Measurements from ENCODE around the gene ZSWIM9.

ZSWIM9 gene

DNA sequence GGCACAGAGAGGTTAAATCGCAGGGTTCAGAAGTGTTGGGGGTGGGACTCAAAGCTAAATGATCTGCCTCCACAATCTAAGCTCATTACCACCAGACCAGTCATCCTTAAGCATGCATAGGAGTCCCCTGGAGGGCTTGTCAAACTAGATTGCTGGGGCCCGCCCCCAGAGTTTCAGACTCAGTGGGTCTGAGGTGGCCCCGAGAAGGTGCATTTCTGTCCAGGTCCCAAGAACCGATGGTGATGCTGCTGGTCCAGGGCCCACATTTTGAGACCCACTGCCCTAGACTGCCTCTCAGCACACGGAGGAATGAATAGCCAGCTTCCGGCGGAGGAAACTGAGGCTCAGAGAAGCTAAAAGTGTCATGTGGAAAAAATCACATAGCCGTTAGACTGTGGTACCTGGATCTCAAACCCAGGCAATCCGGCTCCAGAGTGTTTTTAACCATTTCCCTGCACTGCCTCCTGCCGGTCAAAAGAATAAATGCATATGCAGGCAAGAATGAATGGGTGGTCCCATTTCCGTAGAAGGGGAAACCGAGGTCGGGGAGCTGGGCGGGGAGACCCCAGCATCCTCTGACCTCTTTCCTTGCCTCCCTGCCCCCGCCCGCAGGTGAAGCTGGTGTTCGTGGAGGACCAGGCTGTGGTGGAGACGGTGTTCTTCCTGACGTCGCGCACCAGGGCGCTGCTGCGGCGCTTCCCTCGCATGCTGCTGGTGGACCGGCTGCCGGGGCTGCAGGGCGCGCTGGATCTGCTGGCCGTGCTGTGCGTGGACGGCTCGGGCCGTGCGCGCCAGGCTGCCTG is 23.8 kb downstream of the ZSWIM9 start:
- Histone ChIP-seq H3K9ac (ENCODE audit: low read length) (no peak overlapping the region), H3K27me3 (ENCODE audit: low read depth, low read length) (no peaks in the 10 kb centered on the region), H4K20me1 (ENCODE audit: insufficient read depth, low read length) (no peaks in the 10 kb centered on the region), H3K4me1 (ENCODE audit: low read length) (peaks cover 13% of the 10 kb centered on the region), H3K79me2 (ENCODE audit: low read length) (no peaks in the 10 kb centered on the region), H3K4me3 (ENCODE audit: low read length) (no peak overlapping the region), H2AFZ (ENCODE audit: low read depth, low read length) (no peak overlapping the region), H3K27ac (ENCODE audit: low read length) (no peak overlapping the region), H3K9me3 (ENCODE audit: insufficient read depth, low read length) (no peaks in the 10 kb centered on the region), H3K4me2 (ENCODE audit: low read length) (no peak overlapping the region), H3K36me3 (replicated peaks; ENCODE audit: low read depth, low read length) (peaks cover 3% of the 10 kb centered on the region)
- no peak for TF ChIP-seq EZH2phosphoT487 (IDR thresholded peaks at IDR 0.05; ENCODE audit: low read depth)
- TF ChIP-seq, protein P1, sequence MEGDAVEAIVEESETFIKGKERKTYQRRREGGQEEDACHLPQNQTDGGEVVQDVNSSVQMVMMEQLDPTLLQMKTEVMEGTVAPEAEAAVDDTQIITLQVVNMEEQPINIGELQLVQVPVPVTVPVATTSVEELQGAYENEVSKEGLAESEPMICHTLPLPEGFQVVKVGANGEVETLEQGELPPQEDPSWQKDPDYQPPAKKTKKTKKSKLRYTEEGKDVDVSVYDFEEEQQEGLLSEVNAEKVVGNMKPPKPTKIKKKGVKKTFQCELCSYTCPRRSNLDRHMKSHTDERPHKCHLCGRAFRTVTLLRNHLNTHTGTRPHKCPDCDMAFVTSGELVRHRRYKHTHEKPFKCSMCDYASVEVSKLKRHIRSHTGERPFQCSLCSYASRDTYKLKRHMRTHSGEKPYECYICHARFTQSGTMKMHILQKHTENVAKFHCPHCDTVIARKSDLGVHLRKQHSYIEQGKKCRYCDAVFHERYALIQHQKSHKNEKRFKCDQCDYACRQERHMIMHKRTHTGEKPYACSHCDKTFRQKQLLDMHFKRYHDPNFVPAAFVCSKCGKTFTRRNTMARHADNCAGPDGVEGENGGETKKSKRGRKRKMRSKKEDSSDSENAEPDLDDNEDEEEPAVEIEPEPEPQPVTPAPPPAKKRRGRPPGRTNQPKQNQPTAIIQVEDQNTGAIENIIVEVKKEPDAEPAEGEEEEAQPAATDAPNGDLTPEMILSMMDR (IDR thresholded peaks at IDR 0.05; ENCODE audit: low read depth, low read length): peak; percentile 44

GRCh38 chr19:48194844-48195830 is 24.7 kb downstream of the ZSWIM9 start:
- Histone ChIP-seq H2AFZ (ENCODE audit: low read depth, low read length) (no peak overlapping the region), H3K27ac (ENCODE audit: low read length) (no peak overlapping the region), H3K4me3 (ENCODE audit: low read length) (no peak overlapping the region), H3K36me3 (replicated peaks; ENCODE audit: low read depth, low read length) (peaks cover 4% of the 10 kb centered on the region), H3K79me2 (ENCODE audit: low read length) (no peaks in the 10 kb centered on the region), H3K4me1 (ENCODE audit: low read length) (peaks cover 7% of the 10 kb centered on the region), H3K9ac (ENCODE audit: low read length) (no peak overlapping the region), H3K9me3 (ENCODE audit: insufficient read depth, low read length) (no peaks in the 10 kb centered on the region), H4K20me1 (ENCODE audit: insufficient read depth, low read length) (no peaks in the 10 kb centered on the region), H3K27me3 (ENCODE audit: low read depth, low read length) (no peaks in the 10 kb centered on the region), H3K4me2 (ENCODE audit: low read length) (no peak overlapping the region)
- TF ChIP-seq, protein P1 (IDR thresholded peaks at IDR 0.05; ENCODE audit: low read depth, low read length): no peak
- TF ChIP-seq EZH2phosphoT487 (IDR thresholded peaks at IDR 0.05; ENCODE audit: low read depth): no peak

DNA sequence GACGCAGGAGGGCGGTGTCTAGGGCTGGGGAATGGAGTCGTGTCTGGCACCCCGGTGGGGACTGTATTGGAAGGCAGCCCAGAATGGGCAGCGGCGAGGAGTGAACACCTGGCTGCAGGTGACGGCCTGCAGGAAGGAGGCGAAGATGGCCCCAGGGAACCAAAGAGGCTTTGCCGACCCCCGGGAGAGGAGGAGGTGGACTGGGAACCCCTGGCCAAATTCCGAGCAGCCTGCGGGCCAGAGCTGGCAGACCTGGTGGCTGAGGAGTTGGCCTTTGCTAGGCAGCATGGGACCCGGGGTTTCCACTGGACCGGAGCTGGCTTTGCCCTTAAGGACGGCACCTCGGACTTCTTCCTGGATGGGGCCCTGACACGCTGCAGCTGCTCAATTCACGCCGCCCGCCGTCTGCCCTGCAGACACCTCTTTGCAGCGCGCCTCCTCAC is 25.9 kb downstream of the ZSWIM9 start:
- Histone ChIP-seq H3K9me3 (ENCODE audit: insufficient read depth, low read length) (no peaks in the 10 kb centered on the region), H2AFZ (ENCODE audit: low read depth, low read length) (no peak overlapping the region), H3K27me3 (ENCODE audit: low read depth, low read length) (no peaks in the 10 kb centered on the region), H3K4me2 (ENCODE audit: low read length) (no peak overlapping the region), H3K9ac (ENCODE audit: low read length) (no peak overlapping the region), H3K4me3 (ENCODE audit: low read length) (no peak overlapping the region), H3K4me1 (ENCODE audit: low read length) (no peaks in the 10 kb centered on the region), H3K79me2 (ENCODE audit: low read length) (no peaks in the 10 kb centered on the region), H3K27ac (ENCODE audit: low read length) (no peak overlapping the region), H3K36me3 (replicated peaks; ENCODE audit: low read depth, low read length) (peaks cover 2% of the 10 kb centered on the region), H4K20me1 (ENCODE audit: insufficient read depth, low read length) (no peaks in the 10 kb centered on the region)
- TF ChIP-seq EZH2phosphoT487 (IDR thresholded peaks at IDR 0.05; ENCODE audit: low read depth): no peak
- TF ChIP-seq, protein P1 (IDR thresholded peaks at IDR 0.05; ENCODE audit: low read depth, low read length): no peak
